IgD-negative memory B cell (primary cell): ENCODE data around the gene MACROD2. TPM values are rescaled to one million over a fixed set of nuclear protein-coding genes. Genes with fewer than 3 reads are reported as not detected.

Source experiments
- H3K27ac Mint-ChIP-seq, 3 donors: one replicate each; pipeline ENCODE4 v1.8.0; 2020 to 2022; ENCODE audit warnings: mild to moderate bottlenecking in 3 of 3, mixed read lengths in 3 of 3, moderate library complexity in 1 of 3
- H3K27me3 Mint-ChIP-seq: one replicate; pipeline ENCODE4 v1.8.0; 2021; ENCODE audit warnings: mixed read lengths
- H3K36me3 Mint-ChIP-seq: one replicate; pipeline ENCODE4 v1.8.0; 2020; ENCODE audit warnings: mild to moderate bottlenecking, mixed read lengths
- H3K4me1 Mint-ChIP-seq, 3 donors: one replicate each; pipeline ENCODE4 v1.8.0; 2020 to 2022; ENCODE audit warnings: mixed read lengths in 3 of 3, mild to moderate bottlenecking in 1 of 3
- H3K4me3 Mint-ChIP-seq, 4 donors: one replicate each; pipeline ENCODE4 v1.8.0; 2020 to 2022; ENCODE audit warnings: mild to moderate bottlenecking in 4 of 4, mixed read lengths in 4 of 4, moderate library complexity in 3 of 4
- H3K9me3 Mint-ChIP-seq, 3 donors: one replicate each; pipeline ENCODE4 v1.8.0; 2020 to 2021; ENCODE audit warnings: mixed read lengths in 3 of 3, mild to moderate bottlenecking in 1 of 3
- polyA plus RNA-seq: library from polyadenylated mRNA; unstranded; fragments of 300-500 nt; fragmentation: Illumina TruSeq; gene quantifications from one replicate; pipeline ENCODE4 v1.2.3, GENCODE V29; 2021

Gene MACROD2
- polyA plus RNA-seq, 1 donor from 2014 or later: 1.3 TPM

DNA sequence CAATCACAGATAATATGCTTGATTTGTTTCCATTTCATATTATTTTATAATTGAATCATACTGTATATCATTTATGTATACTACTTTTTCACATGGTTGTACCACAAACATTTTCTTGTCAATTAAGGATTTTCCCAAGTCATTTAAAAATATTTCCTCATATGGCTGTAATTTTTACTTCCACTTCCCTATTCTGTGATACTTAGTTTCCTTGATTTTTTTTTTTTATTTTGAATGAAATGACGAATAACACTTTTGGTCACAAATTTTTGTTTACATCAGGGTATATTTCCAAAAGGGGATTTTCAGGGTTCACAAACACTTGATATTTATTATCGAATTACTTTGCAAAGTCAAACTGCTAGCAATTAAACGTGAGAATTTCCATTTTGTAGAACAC, 2062.3 kb downstream of the MACROD2 start:
- Mint-ChIP-seq H3K27ac (no peak overlapping the region), H3K36me3 (no peaks in the 10 kb centered on the region), H3K27me3 (no peaks in the 10 kb centered on the region)

DNA sequence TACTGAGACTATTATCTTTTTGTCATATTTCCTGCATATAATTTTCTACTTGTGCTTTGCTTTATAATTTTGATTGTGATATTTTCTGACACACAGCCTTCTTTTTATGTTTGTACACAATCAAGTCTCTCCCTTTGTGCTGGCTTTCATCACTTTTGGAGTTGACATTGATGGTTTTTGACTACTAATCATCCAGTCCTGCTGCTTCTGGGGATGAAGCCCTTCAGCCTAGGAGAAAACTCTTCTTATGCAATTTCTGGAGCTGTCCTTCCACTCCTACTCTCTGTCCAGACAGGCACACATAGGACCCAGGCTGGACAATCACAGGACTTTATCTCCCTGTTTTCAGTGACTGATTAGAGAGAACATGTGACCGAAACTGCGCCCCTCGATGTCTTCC, 2063.0 kb downstream of the MACROD2 start:
- no peaks in the 10 kb centered on the region for H3K27me3 Mint-ChIP-seq
- H3K27ac Mint-ChIP-seq: no peak overlapping the region
- H3K36me3 Mint-ChIP-seq: no peaks in the 10 kb centered on the region
- peaks cover 0 to 3% (median 1%) of the 10 kb centered on the region in 3 donors for H3K4me1 Mint-ChIP-seq
- no peak overlapping the region for H3K4me3 Mint-ChIP-seq
- H3K9me3 Mint-ChIP-seq: peaks cover 0 to 2% (median 0%) of the 10 kb centered on the region in 3 donors

More for the DNA sequence above, 2062.3 kb downstream of the MACROD2 start:
- Mint-ChIP-seq H3K4me3 (no peak overlapping the region), H3K9me3 (peaks cover 0 to 2% (median 0%) of the 10 kb centered on the region in 3 donors), H3K4me1 (peaks cover 0 to 3% (median 1%) of the 10 kb centered on the region in 3 donors)

DNA sequence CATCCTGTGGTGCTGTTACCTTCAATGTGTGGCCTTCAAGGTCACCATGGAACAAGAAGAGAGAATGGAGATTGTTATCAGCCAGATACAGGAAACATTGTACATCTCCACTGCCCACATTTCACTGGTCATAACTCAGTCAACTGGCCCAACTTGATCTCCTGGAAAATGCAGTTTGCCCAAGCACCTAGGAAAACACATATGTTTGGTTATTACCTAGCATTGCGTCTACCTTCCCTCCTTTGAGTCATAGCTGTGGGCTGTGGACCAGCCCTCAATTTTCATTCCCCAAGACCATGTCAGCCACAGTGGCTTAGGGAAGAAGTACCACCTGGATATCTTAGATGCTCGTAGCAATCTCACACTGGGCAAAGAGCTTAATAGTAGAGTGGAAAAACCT, 2064.5 kb downstream of the MACROD2 start:
- Mint-ChIP-seq H3K36me3 (no peaks in the 10 kb centered on the region), H3K27me3 (no peaks in the 10 kb centered on the region), H3K4me1 (peaks cover 0 to 5% (median 1%) of the 10 kb centered on the region in 3 donors), H3K4me3 (no peak overlapping the region), H3K27ac (no peak overlapping the region), H3K9me3 (peaks cover 0 to 2% (median 0%) of the 10 kb centered on the region in 3 donors)

DNA sequence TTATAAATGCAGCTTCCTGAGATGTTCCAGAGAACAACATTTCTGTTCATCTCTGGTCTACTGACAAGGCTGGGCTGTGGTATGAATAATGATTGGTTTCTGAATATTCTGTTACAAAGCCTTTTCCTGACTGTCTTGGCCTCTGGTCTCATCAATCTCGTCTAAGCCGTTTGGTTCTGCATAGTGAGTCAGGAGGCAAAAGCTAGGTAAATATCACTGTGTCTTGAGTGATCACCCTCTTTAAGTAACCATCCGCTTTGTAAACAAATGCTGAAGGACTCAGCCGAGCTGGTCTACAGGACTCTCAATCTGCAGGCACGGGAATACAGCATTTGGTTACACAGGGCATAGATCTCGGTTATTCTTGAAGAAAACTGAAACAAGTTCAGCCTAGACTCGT, 2066.0 kb downstream of the MACROD2 start:
- H3K9me3 Mint-ChIP-seq: peaks cover 0 to 2% (median 0%) of the 10 kb centered on the region in 3 donors
- no peak overlapping the region for H3K27ac Mint-ChIP-seq
- H3K4me3 Mint-ChIP-seq: no peak overlapping the region
- H3K27me3 Mint-ChIP-seq: no peaks in the 10 kb centered on the region
- H3K4me1 Mint-ChIP-seq: peaks cover 0 to 3% (median 0%) of the 10 kb centered on the region in 3 donors
- H3K36me3 Mint-ChIP-seq: no peaks in the 10 kb centered on the region

DNA sequence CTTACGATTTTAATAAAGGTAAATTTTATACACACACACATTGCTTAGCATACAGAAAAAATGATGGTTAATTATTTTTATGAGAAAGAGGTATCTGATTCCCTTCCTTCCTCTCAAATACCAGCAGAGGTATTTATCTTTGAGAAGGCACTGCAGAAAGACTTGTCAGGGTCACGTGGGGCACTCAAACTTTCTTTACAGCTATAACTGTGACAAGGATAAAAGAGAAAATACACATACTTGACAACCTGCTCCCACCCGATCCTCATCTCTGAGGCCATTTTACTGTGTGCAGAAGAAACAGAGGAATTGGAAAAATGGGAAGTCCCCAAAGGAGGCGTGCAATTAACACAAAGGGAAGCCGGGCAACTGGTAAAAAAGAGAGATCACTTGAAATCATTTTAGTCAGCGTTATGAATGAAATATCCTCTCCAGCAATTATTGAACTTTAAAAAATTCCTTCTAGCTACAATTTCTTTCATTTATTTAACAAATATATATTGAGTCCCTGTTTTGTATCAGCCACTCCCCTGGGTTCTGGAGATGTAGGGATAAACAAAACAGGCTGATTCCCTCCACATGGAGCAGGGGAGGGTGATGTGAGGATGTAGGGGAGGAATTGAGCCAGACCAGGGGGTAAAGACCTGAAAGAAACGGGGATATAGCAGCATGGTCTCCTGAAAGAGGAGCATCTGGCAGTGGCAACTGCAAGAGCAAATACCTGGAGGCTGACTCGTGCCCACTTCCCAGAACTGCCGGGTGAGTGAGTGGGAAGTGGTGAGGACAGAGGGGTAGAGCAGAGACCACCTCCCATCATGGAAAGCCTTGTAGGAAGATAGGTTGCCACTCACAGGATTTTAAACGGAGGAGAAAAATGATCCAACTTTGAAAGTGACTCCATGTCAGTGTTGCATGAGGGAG, 2067.6 kb downstream of the MACROD2 start:
- Mint-ChIP-seq H3K27me3 (no peaks in the 10 kb centered on the region), H3K36me3 (peaks cover 1% of the 10 kb centered on the region), H3K4me3 (no peak overlapping the region), H3K27ac (no peak overlapping the region), H3K4me1 (peaks cover 0 to 3% (median under 1%) of the 10 kb centered on the region in 3 donors), H3K9me3 (peaks cover 0 to 2% (median under 1%) of the 10 kb centered on the region in 3 donors)

DNA sequence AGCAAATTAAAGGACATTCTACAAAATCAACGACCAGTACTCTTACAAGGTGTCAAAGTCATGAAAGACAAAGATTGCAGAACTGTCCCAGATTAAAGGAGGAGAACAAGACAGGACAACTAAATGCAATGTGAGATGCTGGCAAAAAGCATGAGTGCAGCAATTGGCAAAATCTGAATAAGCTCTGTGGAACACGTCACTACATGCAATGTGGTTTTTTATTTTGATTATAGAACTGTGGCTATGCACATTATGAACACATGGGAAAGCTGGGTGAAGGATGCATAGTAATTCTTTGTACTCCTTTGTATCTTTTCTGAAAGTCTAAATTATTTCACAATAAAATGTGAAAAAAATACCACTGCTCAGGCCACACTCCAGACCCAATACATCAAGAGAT, 2068.6 kb downstream of the MACROD2 start:
- peaks cover 1% of the 10 kb centered on the region for H3K36me3 Mint-ChIP-seq
- H3K4me3 Mint-ChIP-seq: no peak overlapping the region
- peaks cover 4 to 10% (median 9%) of the 10 kb centered on the region in 3 donors for H3K4me1 Mint-ChIP-seq
- no peak overlapping the region for H3K27ac Mint-ChIP-seq
- peaks cover 0 to 3% (median 0%) of the 10 kb centered on the region in 3 donors for H3K9me3 Mint-ChIP-seq
- no peaks in the 10 kb centered on the region for H3K27me3 Mint-ChIP-seq

DNA sequence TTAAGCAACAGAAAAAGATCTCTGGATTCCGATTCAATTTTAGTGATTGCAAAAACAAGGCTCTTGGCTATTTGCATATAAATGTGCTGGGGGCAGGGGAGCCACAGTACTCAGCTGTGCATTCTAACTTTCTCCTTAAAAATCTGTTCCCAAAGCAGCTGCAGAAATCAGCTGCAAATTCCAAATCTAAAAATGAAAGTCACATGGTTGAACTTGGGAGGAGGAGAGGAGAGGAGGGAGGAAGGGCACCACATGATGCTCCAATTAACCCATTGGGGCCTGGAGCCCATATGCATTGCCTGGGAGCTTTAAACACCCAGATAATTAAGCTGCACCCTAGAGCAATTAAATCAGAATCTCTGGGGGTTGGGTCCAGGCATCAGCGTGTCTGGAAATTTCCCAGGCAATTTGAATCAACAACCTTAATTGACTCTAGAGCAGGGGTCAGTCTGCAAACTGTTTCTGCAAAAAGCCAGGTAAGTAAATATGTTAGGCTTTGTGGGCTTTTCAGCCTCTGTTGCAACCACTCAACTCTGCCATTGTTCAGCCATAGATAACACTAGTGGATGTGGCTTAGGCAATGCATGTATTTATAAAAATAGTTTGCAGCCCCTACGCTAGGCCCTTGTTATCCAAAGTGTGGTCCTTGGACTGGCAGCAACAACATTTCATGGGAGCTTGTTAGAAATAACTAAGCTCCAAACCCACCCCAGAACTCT, 2069.8 kb downstream of the MACROD2 start:
- Mint-ChIP-seq H3K27ac (no peak overlapping the region), H3K9me3 (peaks cover 0 to 3% (median 2%) of the 10 kb centered on the region in 3 donors), H3K4me1 (peaks cover 12 to 20% (median 20%) of the 10 kb centered on the region in 3 donors), H3K36me3 (peaks cover 1% of the 10 kb centered on the region), H3K4me3 (no peak overlapping the region), H3K27me3 (no peaks in the 10 kb centered on the region)

DNA sequence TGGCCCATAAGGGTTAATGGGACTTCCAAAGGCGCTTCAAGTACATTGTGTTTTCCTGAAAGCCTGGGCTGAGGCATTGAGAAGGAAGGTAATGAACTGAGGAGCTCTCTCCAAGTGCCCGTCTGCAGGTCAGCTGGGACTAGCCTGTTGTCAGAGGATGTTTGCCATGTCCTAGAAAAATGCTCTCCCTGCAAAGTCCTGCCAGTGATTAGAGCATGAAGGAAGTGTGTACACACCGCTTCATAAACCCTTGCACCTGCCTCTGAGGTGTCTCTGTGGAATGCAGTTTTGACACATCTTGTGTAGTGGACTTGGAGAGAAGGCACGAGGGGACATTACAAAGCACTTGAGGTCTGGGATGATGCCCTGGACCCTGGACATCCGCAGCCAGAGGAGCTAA, 2071.3 kb downstream of the MACROD2 start:
- Mint-ChIP-seq H3K4me3 (no peak overlapping the region), H3K36me3 (peaks cover 1% of the 10 kb centered on the region), H3K4me1 (peaks cover 12 to 33% (median 21%) of the 10 kb centered on the region in 3 donors), H3K27ac (no peak overlapping the region), H3K9me3 (peaks cover 0 to 4% (median 3%) of the 10 kb centered on the region in 3 donors), H3K27me3 (no peaks in the 10 kb centered on the region)

DNA sequence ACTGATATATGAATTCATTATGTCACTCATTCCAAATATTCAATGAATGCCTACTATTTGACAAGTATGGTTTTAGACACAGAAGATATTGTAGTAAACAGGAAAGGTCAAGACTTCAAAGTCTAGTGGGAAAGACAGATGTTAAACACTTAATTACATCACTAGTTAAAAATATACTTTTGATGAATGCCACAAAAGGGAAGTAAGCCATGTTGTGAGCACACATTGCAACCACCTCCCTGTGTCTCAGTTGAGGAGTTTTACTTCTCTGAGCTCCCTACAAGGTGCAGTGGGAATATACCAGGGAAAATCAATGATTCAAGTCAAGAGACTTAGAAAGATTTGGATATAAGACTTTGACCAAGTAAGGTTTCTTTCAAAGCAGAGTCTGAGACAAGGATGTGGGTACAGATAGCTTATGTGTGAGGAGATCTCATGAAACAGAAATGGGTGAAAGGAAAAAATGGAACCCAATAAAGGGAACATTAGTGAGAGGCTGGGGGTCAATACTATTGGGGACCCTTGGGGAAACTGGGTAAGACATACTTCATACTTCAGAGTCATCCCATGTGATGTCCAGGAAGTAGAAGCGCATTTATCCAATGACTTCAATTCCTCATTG, 2074.2 kb downstream of the MACROD2 start:
- H3K27ac Mint-ChIP-seq: peak overlapping the region in 1 of 3 donors; percentile 34
- peaks cover 1% of the 10 kb centered on the region for H3K36me3 Mint-ChIP-seq
- no peaks in the 10 kb centered on the region for H3K27me3 Mint-ChIP-seq
- H3K4me3 Mint-ChIP-seq: peak overlapping the region in 2 of 4 donors; percentile 58 to 59
- peaks cover 14 to 36% (median 21%) of the 10 kb centered on the region in 3 donors for H3K4me1 Mint-ChIP-seq
- peaks cover 0 to 4% (median 3%) of the 10 kb centered on the region in 3 donors for H3K9me3 Mint-ChIP-seq

DNA sequence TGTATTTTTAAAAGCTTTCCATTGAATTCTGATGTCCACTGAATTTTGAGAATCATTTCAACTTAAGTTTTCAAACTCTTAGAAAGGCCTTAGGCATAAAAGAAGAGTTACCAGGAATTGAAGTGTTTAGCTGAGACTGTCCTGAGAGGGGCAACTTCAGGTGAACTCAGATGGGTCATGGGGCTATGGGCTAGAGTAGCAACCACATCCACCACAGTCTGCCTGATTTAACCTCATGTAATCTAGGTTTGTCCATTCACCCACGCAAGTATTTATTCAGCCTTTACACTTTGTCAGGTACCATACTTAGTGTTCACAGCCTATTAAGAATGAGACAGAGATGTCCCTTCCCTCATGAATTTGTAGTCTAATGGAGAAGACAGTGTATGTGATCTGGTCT, 2076.9 kb downstream of the MACROD2 start:
- peaks cover 1% of the 10 kb centered on the region for H3K36me3 Mint-ChIP-seq
- no peaks in the 10 kb centered on the region for H3K27me3 Mint-ChIP-seq
- H3K27ac Mint-ChIP-seq: no peak overlapping the region
- H3K9me3 Mint-ChIP-seq: peaks cover 0 to 6% (median 3%) of the 10 kb centered on the region in 3 donors
- peaks cover 16 to 39% (median 17%) of the 10 kb centered on the region in 3 donors for H3K4me1 Mint-ChIP-seq
- no peak overlapping the region for H3K4me3 Mint-ChIP-seq

DNA sequence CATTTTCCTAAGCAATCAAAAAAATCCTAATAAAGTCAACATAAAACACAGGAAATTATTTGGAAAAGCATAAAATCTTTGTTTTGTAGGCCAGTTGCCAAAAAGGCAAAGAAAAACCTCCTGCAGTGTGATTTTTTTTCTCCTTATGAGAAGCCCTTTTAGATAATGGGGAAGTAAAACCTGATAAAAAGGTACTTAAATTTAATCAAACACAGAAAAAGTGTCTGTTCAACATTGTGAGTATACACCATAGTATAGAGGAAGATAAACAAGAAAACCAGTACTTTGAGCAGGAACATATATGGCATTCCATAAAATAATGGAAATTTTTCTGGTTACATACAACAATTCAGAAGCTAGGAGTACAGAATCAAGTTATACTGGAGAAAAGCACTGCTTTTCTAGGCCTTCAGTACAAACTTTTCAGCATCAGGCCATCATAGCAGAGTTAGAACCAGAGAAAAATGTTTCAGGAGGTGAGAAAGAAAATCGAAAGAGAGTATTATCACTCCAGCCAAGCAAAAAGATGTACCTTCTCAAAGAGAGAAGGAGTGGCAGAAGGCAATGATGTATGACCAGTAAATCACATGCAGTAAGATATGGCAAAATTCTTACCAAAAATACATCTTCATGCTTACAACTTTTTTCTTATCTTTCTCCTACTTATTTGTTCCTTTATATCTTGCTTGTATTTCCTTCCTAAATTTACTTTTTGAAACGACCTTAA, 2083.0 kb downstream of the MACROD2 start:
- peak overlapping the region in 1 of 4 donors; percentile 25 for H3K4me3 Mint-ChIP-seq
- peak overlapping the region in 2 of 3 donors; percentile 4 to 59 for H3K27ac Mint-ChIP-seq
- H3K9me3 Mint-ChIP-seq: peaks cover 0 to 2% (median 0%) of the 10 kb centered on the region in 3 donors
- H3K4me1 Mint-ChIP-seq: peaks cover 23 to 35% (median 25%) of the 10 kb centered on the region in 3 donors
- peaks cover 2% of the 10 kb centered on the region for H3K36me3 Mint-ChIP-seq
- no peaks in the 10 kb centered on the region for H3K27me3 Mint-ChIP-seq

DNA sequence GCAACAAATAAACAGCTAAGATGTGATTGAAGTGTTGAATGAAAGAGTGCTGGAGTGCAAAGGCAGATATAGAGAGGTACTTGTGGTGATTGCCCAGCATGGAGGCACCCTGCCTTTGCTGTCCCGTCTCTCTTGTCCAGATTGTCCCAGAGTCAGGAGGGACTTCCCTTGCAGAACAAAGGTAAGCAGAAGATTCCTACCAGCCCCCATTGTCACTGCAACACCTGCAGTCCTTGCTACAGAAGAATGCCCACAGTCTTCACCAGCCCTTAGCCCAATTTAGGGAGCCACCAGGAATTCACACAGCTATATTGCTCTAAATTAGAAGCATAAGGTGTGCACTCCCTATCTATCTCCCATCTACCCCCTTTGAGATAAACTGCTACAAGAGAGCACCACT, 2086.1 kb downstream of the MACROD2 start:
- peaks cover 0 to 6% (median 5%) of the 10 kb centered on the region in 3 donors for H3K9me3 Mint-ChIP-seq
- H3K36me3 Mint-ChIP-seq: peaks cover 2% of the 10 kb centered on the region
- H3K27me3 Mint-ChIP-seq: no peaks in the 10 kb centered on the region
- H3K4me3 Mint-ChIP-seq: peak overlapping the region in 2 of 4 donors; percentile 7 to 62
- H3K4me1 Mint-ChIP-seq: peaks cover 29 to 42% (median 35%) of the 10 kb centered on the region in 3 donors
- no peak overlapping the region for H3K27ac Mint-ChIP-seq

DNA sequence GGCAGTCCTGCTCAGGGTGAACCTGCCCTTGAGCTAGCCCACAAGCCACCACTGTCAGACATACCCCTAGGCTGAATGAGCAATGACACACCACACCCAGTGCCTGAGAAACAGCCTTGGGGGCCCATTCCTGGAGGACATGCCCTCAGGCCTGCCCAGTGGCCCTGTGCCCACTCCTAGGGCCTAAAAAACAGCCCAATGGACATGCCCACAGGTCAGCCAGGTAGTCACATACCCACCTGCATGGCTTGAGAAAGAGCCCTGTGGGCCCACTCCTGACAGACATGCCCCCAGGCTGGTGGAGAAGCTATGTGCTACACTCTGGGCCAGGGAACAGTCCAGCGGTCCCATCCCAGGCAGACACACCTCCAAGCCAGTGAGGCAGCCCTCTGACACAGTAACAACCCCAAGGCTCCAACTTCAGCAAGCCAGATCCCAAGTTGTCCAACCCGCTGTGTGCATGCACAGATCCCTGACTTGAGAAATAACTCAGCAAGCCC, 2086.8 kb downstream of the MACROD2 start:
- H3K4me1 Mint-ChIP-seq: peaks cover 29 to 42% (median 35%) of the 10 kb centered on the region in 3 donors
- H3K9me3 Mint-ChIP-seq: peaks cover 6 to 11% (median 11%) of the 10 kb centered on the region in 3 donors
- H3K4me3 Mint-ChIP-seq: no peak overlapping the region
- H3K27ac Mint-ChIP-seq: no peak overlapping the region
- H3K36me3 Mint-ChIP-seq: peaks cover 2% of the 10 kb centered on the region
- no peaks in the 10 kb centered on the region for H3K27me3 Mint-ChIP-seq
